CD4-positive, alpha-beta T cell (primary cell): Measurements from ENCODE around the gene KANSL1. TPM values are rescaled to one million over a fixed set of nuclear protein-coding genes. Genes with fewer than 3 reads are reported as not detected.

Experiments
- ATAC-seq: fragments of 200-7000 bp; cut with Tn5 transposase; one replicate; pipeline ENCODE4 v1.10.0; 2022; ENCODE audit warnings: mild to moderate bottlenecking; ENCODE audit not compliant: poor library complexity
- CTCF ChIA-PET: fragments of 350-600 bp; sonication (Branson Sonifier 250); formaldehyde crosslinking; loops from one replicate; lab custom pipeline; 2021; ENCODE audit warnings: antibody characterized with exemption, inconsistent platforms; lab: Charles Lee
- POLR2A ChIA-PET: fragments of 350-600 bp; sonication (Branson Sonifier 250); formaldehyde crosslinking; loops from one replicate; lab custom pipeline; 2021; ENCODE audit warnings: antibody characterized with exemption, inconsistent platforms; lab: Charles Lee
- DNase-seq, 14 experiments: peaks; one replicate each; pipeline ENCODE4 v3.0.0-alpha.2; 2013 to 2020; ENCODE audit warnings: mixed read lengths in 2 of 14
- H3K27ac ChIP-seq, 2 donors: one replicate each; pipeline versions ENCODE4 v1.5.1 to v1.7.0; 2013; ENCODE audit warnings: low read length in 2 of 2, low read depth in 1 of 2, mild to moderate bottlenecking in 1 of 2
- H3K27me3 ChIP-seq, 2 experiments: 1 replicate in 1 of 2; 2 replicates in 1 of 2; pipeline versions ENCODE4 v1.6.1 to v1.7.0; 2013; ENCODE audit warnings: low read length in 2 of 2, control low read depth in 1 of 2, mild to moderate bottlenecking in 1 of 2, moderate library complexity in 1 of 2; ENCODE audit not compliant: insufficient read depth in 2 of 2, control insufficient read depth in 1 of 2
- H3K36me3 ChIP-seq: one replicate; pipeline ENCODE4 v1.6.1; 2013; ENCODE audit warnings: low read length, control low read depth; ENCODE audit not compliant: insufficient read depth
- H3K4me1 ChIP-seq: one replicate; pipeline ENCODE4 v1.6.1; 2013; ENCODE audit warnings: low read length, control low read depth; ENCODE audit not compliant: insufficient read depth
- H3K4me3 ChIP-seq: one replicate; pipeline ENCODE4 v1.5.1; 2013; ENCODE audit warnings: mild to moderate bottlenecking, low read length, moderate library complexity
- H3K9me3 ChIP-seq, 2 experiments: 1 replicate in 1 of 2; 2 replicates in 1 of 2; pipeline versions ENCODE4 v1.6.1 to v1.7.0; 2013; ENCODE audit warnings: low read length in 2 of 2, mild to moderate bottlenecking in 2 of 2, control low read depth in 1 of 2, moderate library complexity in 1 of 2; ENCODE audit not compliant: control insufficient read depth in 1 of 2, insufficient read depth in 1 of 2
- H3K27ac Mint-ChIP-seq: one replicate; pipeline ENCODE4 v1.8.0; 2020; ENCODE audit warnings: mixed read lengths
- H3K27me3 Mint-ChIP-seq: one replicate; pipeline ENCODE4 v1.8.0; 2021; ENCODE audit warnings: mixed read lengths
- H3K36me3 Mint-ChIP-seq: one replicate; pipeline ENCODE4 v1.8.0; 2021; ENCODE audit warnings: low read depth, mixed read lengths
- H3K4me1 Mint-ChIP-seq: one replicate; pipeline ENCODE4 v1.8.0; 2021; ENCODE audit warnings: low read depth, mixed read lengths
- H3K4me3 Mint-ChIP-seq: one replicate; pipeline ENCODE4 v1.8.0; 2020; ENCODE audit warnings: mild to moderate bottlenecking, mixed read lengths
- H3K9me3 Mint-ChIP-seq: one replicate; pipeline ENCODE4 v1.8.0; 2020; ENCODE audit warnings: mixed read lengths
- CTCF ChIP-seq: fragments of 200-600 bp; IDR thresholded peaks from one replicate; pipeline ENCODE4 v1.8.0; 2022; ENCODE audit warnings: antibody characterized with exemption, mild to moderate bottlenecking
- intact Hi-C, 2 experiments: fragments of 100-400 bp; cut with DNase I in 1 of 2; cut with micrococcal nuclease in 1 of 2; formaldehyde crosslinking; loops; one replicate each; pipeline versions ENCODE4 v1.15.1 to v1.9.0; 2023 to 2025; cut with DNase I, micrococcal nuclease
- total RNA-seq, 174 experiments: library from RNA in 2 of 174; stranded (reverse) in 2 of 174; gene quantifications; one replicate each; pipeline ENCODE4 v1.2.3 and lab custom pipeline; 2021 to 2026

The KANSL1 gene
- total RNA-seq, 2 experiments from 2014 or later = 122 to 125 TPM

DNA sequence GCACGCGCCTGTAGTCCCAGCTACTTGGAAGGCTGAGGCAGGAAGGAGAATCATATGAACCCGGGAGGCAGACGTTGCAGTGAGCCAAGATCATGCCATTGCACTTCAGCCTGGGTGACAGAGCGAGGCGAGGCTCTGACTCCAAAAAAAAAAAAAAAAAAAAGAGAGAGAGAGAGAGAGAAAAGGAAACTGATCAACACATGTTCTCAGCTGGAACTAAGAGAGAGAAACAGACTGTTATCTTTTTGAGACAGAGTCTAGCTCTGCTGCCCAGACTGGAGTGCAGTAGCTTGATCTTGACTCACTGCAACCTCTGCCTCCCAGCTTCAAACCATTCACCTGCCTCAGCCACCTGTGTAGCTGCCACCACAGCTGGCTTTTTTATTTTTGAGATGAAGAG is 133.7 kb downstream of the KANSL1 start:
- intact Hi-C loops = no loop called here
- ATAC-seq (peak; percentile 21), DNase-seq (no peak)
- no peaks in the 10 kb centered on the region for H3K27me3 ChIP-seq
- peak overlapping the region; percentile 73 for H3K27ac Mint-ChIP-seq
- no peak overlapping the region for H3K4me3 ChIP-seq
- H3K4me3 Mint-ChIP-seq = no peak overlapping the region
- ChIA-PET POLR2A (interaction anchor here (0.5 to 4.2 kb wide), 2 partner anchors 30 to 133 kb away, joined by 3 to 18 read pairs; partner anchors contain the start of gene KANSL1), CTCF (interaction anchor here (1.5 to 2.7 kb wide), 2 partner anchors 11 to 134 kb away, joined by 3 to 14 read pairs; partner anchors contain the start of gene KANSL1)
- H3K9me3 ChIP-seq = no peaks in the 10 kb centered on the region
- no peaks in the 10 kb centered on the region for H3K4me1 ChIP-seq
- H3K4me1 Mint-ChIP-seq = peaks cover 51% of the 10 kb centered on the region
- no peak for TF ChIP-seq CTCF
- peaks cover 65% of the 10 kb centered on the region for H3K36me3 ChIP-seq
- no peaks in the 10 kb centered on the region for H3K9me3 Mint-ChIP-seq
- peaks cover 79% of the 10 kb centered on the region for H3K36me3 Mint-ChIP-seq
- no peak overlapping the region for H3K27ac ChIP-seq
- no peaks in the 10 kb centered on the region for H3K27me3 Mint-ChIP-seq

DNA sequence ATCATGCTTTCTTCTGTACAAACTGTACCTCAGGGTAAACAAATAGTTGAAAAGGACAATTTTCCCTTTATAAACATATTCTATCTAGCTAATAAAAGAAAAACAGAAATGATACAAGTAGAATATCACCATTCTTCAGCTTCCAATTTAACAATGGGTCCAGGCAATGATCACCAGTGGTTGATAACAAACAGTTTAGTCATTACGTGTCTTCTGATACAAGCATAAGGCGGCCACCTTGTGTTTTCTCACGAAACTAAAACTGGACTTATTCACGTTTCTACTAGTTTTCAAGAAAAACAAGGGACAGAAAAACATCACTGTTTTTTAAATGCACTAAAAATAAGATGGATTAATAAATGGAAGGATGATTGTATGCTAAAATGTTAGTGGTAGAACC is 135.9 kb downstream of the KANSL1 start:
- H3K4me1 ChIP-seq = no peaks in the 10 kb centered on the region
- no peaks in the 10 kb centered on the region for H3K9me3 Mint-ChIP-seq
- no peaks in the 10 kb centered on the region for H3K9me3 ChIP-seq
- ChIA-PET POLR2A (interaction anchor here (4.2 kb wide), 1 partner anchor 136 kb away, joined by 18 read pairs; the partner anchor contains the start of gene KANSL1), CTCF (interaction anchor here (1.0 to 3.0 kb wide), 5 partner anchors 13 to 156 kb away, joined by 3 to 14 read pairs (median 5); partner anchors contain the start of gene KANSL1)
- H3K36me3 ChIP-seq = peaks cover 50% of the 10 kb centered on the region
- no peaks in the 10 kb centered on the region for H3K27me3 Mint-ChIP-seq
- H3K4me1 Mint-ChIP-seq = peaks cover 45% of the 10 kb centered on the region
- no peak overlapping the region for H3K27ac ChIP-seq
- H3K4me3 Mint-ChIP-seq = no peak overlapping the region
- peaks cover 72% of the 10 kb centered on the region for H3K36me3 Mint-ChIP-seq
- DNase-seq (no peak), ATAC-seq (no peak)
- no peaks in the 10 kb centered on the region for H3K27me3 ChIP-seq
- peak overlapping the region; percentile 73 for H3K27ac Mint-ChIP-seq
- no peak overlapping the region for H3K4me3 ChIP-seq
- intact Hi-C loops = no loop called here
- no peak for TF ChIP-seq CTCF

DNA sequence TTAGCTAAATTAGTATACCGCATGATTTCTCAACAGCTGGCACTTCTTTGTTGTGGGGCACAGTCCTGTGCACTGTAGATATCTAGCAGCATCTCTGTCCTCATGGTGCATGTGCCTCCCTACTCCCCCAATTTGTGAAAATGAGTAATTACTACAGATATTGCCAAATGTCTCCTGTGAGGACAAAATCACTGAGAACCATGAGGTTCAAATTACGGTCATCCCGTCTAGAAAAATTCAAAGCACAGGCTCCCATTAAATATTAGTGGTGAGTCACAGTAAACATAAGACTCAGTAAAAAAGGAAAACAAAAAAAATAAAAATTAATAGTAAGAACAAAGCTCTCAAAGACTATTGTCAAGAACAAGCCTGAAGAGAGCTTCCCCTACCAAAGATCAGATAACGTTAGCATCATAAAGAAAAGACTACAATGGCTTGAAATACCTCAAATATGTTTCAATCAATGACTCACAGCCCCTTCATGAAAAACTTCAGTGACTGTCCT is 136.4 kb downstream of the KANSL1 start:
- Mint-ChIP-seq H3K36me3 (peaks cover 73% of the 10 kb centered on the region), H3K9me3 (no peaks in the 10 kb centered on the region), H3K27ac (peak overlapping the region; percentile 73), H3K4me3 (no peak overlapping the region), H3K4me1 (peaks cover 50% of the 10 kb centered on the region), H3K27me3 (no peaks in the 10 kb centered on the region)
- DNase-seq (no peak), ATAC-seq (no peak)
- TF ChIP-seq CTCF = no peak
- Histone ChIP-seq H3K27ac (no peak overlapping the region), H3K27me3 (no peaks in the 10 kb centered on the region), H3K9me3 (no peaks in the 10 kb centered on the region), H3K4me1 (no peaks in the 10 kb centered on the region), H3K36me3 (peaks cover 50% of the 10 kb centered on the region), H3K4me3 (no peak overlapping the region)
- intact Hi-C loops = no loop called here
- ChIA-PET POLR2A (interaction anchor here (4.2 kb wide), 1 partner anchor 136 kb away, joined by 18 read pairs; the partner anchor contains the start of gene KANSL1), CTCF (interaction anchor here (1.2 to 3.0 kb wide), 3 partner anchors 13 to 156 kb away, joined by 4 to 11 read pairs (median 5); partner anchors contain the start of gene KANSL1)
